ENCODE measurements around the gene FUT8. TPM values are rescaled to one million over a fixed set of nuclear protein-coding genes. Genes with fewer than 3 reads are reported as not detected.
A peak's percentile ranks its signal among the peaks of the same experiment; 100 is the strongest.
"Not testable (repeated sequence)": the region's sequence is repeated elsewhere in the genome, so short reads cannot be mapped to it uniquely, and the experiment has no call there.

FUT8 gene
- total RNA-seq, 1 donor: 124 TPM

DNA sequence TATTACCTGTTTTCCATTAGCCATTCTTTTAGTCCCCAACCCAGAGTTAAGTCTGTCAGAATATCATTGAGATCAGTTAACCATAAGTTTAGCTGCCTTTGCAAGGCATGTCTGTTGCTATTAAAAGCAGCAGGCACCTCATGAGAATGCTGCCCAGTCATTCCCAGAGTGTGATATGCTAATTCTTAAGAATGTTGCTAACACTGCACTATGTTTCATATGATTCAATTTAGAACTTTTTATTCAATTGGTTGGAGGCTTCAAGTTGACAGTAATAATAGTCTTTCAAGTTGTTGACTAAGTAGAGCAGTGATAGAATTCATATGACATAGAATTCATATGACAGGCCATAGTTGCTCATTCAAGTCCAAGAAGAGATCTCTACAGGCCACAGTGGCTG is 292.3 kb downstream of the FUT8 start:
- Histone ChIP-seq H4K20me1 (ENCODE audit: insufficient read depth, low read length) (no peaks in the 10 kb centered on the region), H3K4me3 (ENCODE audit: insufficient read depth, low read length) (no peak overlapping the region), H3K27ac (ENCODE audit: low read depth, low read length) (peak overlapping the region; percentile 62), H3K4me2 (ENCODE audit: insufficient read depth, low read length) (no peak overlapping the region), H3K36me3 (ENCODE audit: insufficient read depth, low read length) (no peaks in the 10 kb centered on the region), H3K79me2 (ENCODE audit: insufficient read depth, low read length) (no peaks in the 10 kb centered on the region), H2AFZ (ENCODE audit: low read length) (no peak overlapping the region), H3K9me3 (ENCODE audit: low read depth, low read length) (no peaks in the 10 kb centered on the region), H3K4me1 (ENCODE audit: insufficient read depth, low read length) (peaks cover 17% of the 10 kb centered on the region), H3K27me3 (ENCODE audit: insufficient read depth, low read length) (no peaks in the 10 kb centered on the region)
- DNase-seq (ENCODE audit: insufficient read length, low spot score, missing footprints): no peak
- TF ChIP-seq, protein P1, sequence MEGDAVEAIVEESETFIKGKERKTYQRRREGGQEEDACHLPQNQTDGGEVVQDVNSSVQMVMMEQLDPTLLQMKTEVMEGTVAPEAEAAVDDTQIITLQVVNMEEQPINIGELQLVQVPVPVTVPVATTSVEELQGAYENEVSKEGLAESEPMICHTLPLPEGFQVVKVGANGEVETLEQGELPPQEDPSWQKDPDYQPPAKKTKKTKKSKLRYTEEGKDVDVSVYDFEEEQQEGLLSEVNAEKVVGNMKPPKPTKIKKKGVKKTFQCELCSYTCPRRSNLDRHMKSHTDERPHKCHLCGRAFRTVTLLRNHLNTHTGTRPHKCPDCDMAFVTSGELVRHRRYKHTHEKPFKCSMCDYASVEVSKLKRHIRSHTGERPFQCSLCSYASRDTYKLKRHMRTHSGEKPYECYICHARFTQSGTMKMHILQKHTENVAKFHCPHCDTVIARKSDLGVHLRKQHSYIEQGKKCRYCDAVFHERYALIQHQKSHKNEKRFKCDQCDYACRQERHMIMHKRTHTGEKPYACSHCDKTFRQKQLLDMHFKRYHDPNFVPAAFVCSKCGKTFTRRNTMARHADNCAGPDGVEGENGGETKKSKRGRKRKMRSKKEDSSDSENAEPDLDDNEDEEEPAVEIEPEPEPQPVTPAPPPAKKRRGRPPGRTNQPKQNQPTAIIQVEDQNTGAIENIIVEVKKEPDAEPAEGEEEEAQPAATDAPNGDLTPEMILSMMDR (IDR thresholded peaks at IDR 0.05; ENCODE audit: extremely low read depth, low read depth, low read length): no peak

DNA sequence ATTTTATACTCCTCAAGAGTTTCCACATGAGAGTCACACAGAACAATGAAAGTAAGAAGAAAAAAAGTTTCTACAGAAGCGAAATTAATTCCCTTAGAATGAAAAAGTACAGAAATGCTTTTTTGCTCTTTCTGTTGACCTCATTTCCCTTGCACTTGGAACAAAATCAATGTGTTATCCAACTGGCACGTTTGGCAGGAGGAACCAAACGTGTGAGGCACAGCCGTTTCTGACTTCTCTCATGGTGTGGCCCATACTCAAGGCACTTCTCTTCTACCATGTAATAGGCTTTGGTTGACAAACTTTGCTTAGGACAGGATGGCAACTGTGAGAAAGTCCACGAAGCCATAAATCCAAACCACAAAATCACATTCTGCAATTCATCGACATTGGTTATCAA is 297.0 kb downstream of the FUT8 start:
- Histone ChIP-seq H3K4me1 (ENCODE audit: insufficient read depth, low read length) (peaks cover 4% of the 10 kb centered on the region), H3K4me2 (ENCODE audit: insufficient read depth, low read length) (no peak overlapping the region), H3K4me3 (ENCODE audit: insufficient read depth, low read length) (no peak overlapping the region), H3K9me3 (ENCODE audit: low read depth, low read length) (no peaks in the 10 kb centered on the region), H3K27me3 (ENCODE audit: insufficient read depth, low read length) (no peaks in the 10 kb centered on the region), H4K20me1 (ENCODE audit: insufficient read depth, low read length) (no peaks in the 10 kb centered on the region), H3K36me3 (ENCODE audit: insufficient read depth, low read length) (no peaks in the 10 kb centered on the region), H3K79me2 (ENCODE audit: insufficient read depth, low read length) (no peaks in the 10 kb centered on the region), H3K27ac (ENCODE audit: low read depth, low read length) (no peak overlapping the region), H2AFZ (ENCODE audit: low read length) (no peak overlapping the region)
- DNase-seq (ENCODE audit: insufficient read length, low spot score, missing footprints): no peak
- TF ChIP-seq, protein P1 (IDR thresholded peaks at IDR 0.05; ENCODE audit: extremely low read depth, low read depth, low read length): no peak

DNA sequence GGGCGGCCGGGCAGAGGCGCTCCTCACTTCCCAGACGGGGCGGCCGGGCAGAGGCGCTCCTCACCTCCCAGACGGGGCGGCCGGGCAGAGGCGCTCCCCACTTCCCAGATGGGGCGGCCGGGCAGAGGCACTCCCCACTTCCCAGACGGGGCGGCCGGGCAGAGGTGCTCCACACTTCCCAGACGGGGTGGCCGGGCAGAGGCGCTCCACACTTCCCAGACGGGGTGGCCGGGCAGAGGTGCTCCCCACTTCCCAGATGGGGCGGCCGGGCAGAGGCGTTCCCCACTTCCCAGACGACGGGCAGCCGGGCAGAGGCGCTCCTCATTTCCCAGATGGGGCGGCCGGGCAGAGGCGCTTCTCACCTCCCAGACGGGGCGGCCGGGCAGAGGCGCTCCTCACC is 304.3 kb downstream of the FUT8 start:
- not testable (repeated sequence) for H4K20me1 ChIP-seq (ENCODE audit: insufficient read depth, low read length); H3K36me3 ChIP-seq (ENCODE audit: insufficient read depth, low read length); H2AFZ ChIP-seq (ENCODE audit: low read length); H3K9me3 ChIP-seq (ENCODE audit: low read depth, low read length); H3K4me2 ChIP-seq (ENCODE audit: insufficient read depth, low read length); H3K4me3 ChIP-seq (ENCODE audit: insufficient read depth, low read length); H3K79me2 ChIP-seq (ENCODE audit: insufficient read depth, low read length); H3K4me1 ChIP-seq (ENCODE audit: insufficient read depth, low read length); H3K27ac ChIP-seq (ENCODE audit: low read depth, low read length); DNase-seq (ENCODE audit: insufficient read length, low spot score, missing footprints); H3K27me3 ChIP-seq (ENCODE audit: insufficient read depth, low read length)

DNA sequence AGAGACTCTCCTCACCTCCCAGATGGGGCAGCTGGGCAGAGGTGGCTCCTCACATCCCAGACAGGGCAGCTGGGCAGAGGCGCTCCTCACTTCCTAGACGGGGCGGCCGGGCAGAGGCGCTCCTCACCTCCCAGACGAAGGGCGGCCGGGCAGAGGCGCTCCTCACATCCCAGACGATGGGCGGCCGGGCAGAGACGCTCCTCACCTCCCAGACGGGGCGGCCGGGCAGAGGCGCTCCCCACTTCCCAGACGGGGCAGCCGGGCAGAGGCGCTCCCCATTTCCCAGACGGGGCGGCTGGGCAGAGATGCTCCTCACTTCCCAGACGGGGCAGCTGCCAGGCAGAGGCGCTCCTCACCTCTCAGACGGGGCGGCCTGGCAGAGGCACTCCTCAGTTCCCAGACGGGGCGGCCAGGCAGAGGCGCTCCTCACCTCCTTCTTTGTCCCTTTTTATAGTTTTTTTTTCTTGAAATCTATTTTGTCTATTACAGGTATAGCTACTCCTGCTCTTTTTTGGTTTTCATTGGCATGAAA is 304.9 kb downstream of the FUT8 start:
- not testable (repeated sequence) for H3K4me3 ChIP-seq (ENCODE audit: insufficient read depth, low read length); H3K79me2 ChIP-seq (ENCODE audit: insufficient read depth, low read length); H3K4me1 ChIP-seq (ENCODE audit: insufficient read depth, low read length); H3K4me2 ChIP-seq (ENCODE audit: insufficient read depth, low read length); H3K9me3 ChIP-seq (ENCODE audit: low read depth, low read length); H3K27ac ChIP-seq (ENCODE audit: low read depth, low read length); H3K27me3 ChIP-seq (ENCODE audit: insufficient read depth, low read length); H4K20me1 ChIP-seq (ENCODE audit: insufficient read depth, low read length); DNase-seq (ENCODE audit: insufficient read length, low spot score, missing footprints); H2AFZ ChIP-seq (ENCODE audit: low read length); H3K36me3 ChIP-seq (ENCODE audit: insufficient read depth, low read length)

DNA sequence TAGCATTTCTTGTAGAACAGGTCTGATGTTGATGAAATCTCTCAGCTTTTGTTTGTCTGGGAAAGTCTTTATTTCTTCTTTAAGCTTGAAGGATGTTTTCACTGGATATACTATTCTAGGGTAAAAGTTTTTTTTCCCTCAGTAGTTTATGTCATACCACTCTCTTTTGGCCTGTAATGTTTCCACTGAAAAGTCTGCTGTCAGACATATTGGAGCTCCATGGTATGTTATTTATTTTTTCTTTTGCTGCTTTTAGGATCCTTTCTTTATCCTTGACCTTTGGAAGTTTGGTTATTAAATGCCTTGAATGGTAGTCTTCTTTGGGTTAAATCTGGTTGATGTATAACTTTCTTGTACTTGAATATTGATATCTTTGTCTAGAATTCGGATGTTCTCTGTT is 306.1 kb downstream of the FUT8 start:
- Histone ChIP-seq H3K4me3 (ENCODE audit: insufficient read depth, low read length) (no peak overlapping the region), H3K79me2 (ENCODE audit: insufficient read depth, low read length) (no peaks in the 10 kb centered on the region), H2AFZ (ENCODE audit: low read length) (no peak overlapping the region), H3K36me3 (ENCODE audit: insufficient read depth, low read length) (peaks cover 7% of the 10 kb centered on the region), H4K20me1 (ENCODE audit: insufficient read depth, low read length) (no peaks in the 10 kb centered on the region), H3K27ac (ENCODE audit: low read depth, low read length) (no peak overlapping the region), H3K4me1 (ENCODE audit: insufficient read depth, low read length) (no peaks in the 10 kb centered on the region), H3K9me3 (ENCODE audit: low read depth, low read length) (no peaks in the 10 kb centered on the region), H3K27me3 (ENCODE audit: insufficient read depth, low read length) (no peaks in the 10 kb centered on the region), H3K4me2 (ENCODE audit: insufficient read depth, low read length) (no peak overlapping the region)
- DNase-seq (ENCODE audit: insufficient read length, low spot score, missing footprints): no peak
- TF ChIP-seq, protein P1 (IDR thresholded peaks at IDR 0.05; ENCODE audit: extremely low read depth, low read depth, low read length): no peak
